H1 (cell line): ENCODE measurements around the gene S100A12. TPM values are rescaled to one million over a fixed set of nuclear protein-coding genes. Genes with fewer than 3 reads are reported as not detected.

Source experiments
- CBX8 ChIP-seq: fragments of 300-800, 300-1000 bp; sonication (generic); IDR thresholded peaks from 2 replicates; pipeline ENCODE4 v1.7.1; 2016; ENCODE audit warnings: low read depth, low read length, borderline replicate concordance
- CEBPB ChIP-seq: IDR thresholded peaks from 2 replicates; pipeline ENCODE4 v1.6.1; 2012; ENCODE audit warnings: low read depth, low read length
- CREB1 ChIP-seq: IDR thresholded peaks from 2 replicates; pipeline ENCODE4 v1.6.1; 2012; ENCODE audit warnings: inconsistent platforms
- MAFK ChIP-seq: IDR thresholded peaks from 2 replicates; pipeline ENCODE4 v1.6.1; 2012; ENCODE audit warnings: low read depth, mild to moderate bottlenecking, improper control_type of control experiment, low read length
- POLR2AphosphoS5 ChIP-seq: IDR thresholded peaks from 2 replicates; pipeline ENCODE4 v1.6.1; 2011; ENCODE audit warnings: low read depth, low read length
- SIN3A ChIP-seq, 2 experiments: IDR thresholded peaks in 1 of 2; conservative IDR thresholded peaks in 1 of 2; 2 replicates each; pipeline ENCODE4 v1.6.1; 2011 to 2012; ENCODE audit warnings: low read length in 2 of 2, improper control_type of control experiment in 1 of 2, low read depth in 1 of 2, mild to moderate bottlenecking in 1 of 2
- SIX5 ChIP-seq: IDR thresholded peaks from 2 replicates; pipeline ENCODE4 v1.6.1; 2011; ENCODE audit warnings: mild to moderate bottlenecking, low read depth, low read length
- polyA plus RNA-seq, 7 experiments: library from polyadenylated mRNA; depleted of rRNA in 3 of 7; stranded (reverse) in 5 of 7; unstranded in 2 of 7; fragments of >200 nt in 5 of 7; fragments of 200-250 nt in 2 of 7; gene quantifications; 1 replicate in 5 of 7; 2 replicates in 1 of 7; 4 replicates in 1 of 7; pipeline versions ENCODE4 v1.2.1 to v1.2.3, GENCODE V29; 2011 to 2013; ENCODE audit warnings: missing spikeins in 2 of 7, mixed read lengths in 2 of 7
- total RNA-seq: library from RNA; stranded (reverse); fragmentation: NEBNext Ultra II Directional; extraction: Animal tissue kit (Norgen Biotek cat#: 25700); gene quantifications from 2 replicates; pipeline ENCODE4 v1.2.1, GENCODE V29; 2021
- TF ChIP-seq, protein P1 (sequence below): IDR thresholded peaks from 2 replicates; pipeline ENCODE4 v1.6.1; 2012; ENCODE audit warnings: low read length, inconsistent platforms

The S100A12 gene
- total and polyA plus RNA-seq, 2 of the 8 experiments (the other 6 are each of a cell fraction or from before 2014, with no cell fraction given): not detected

DNA sequence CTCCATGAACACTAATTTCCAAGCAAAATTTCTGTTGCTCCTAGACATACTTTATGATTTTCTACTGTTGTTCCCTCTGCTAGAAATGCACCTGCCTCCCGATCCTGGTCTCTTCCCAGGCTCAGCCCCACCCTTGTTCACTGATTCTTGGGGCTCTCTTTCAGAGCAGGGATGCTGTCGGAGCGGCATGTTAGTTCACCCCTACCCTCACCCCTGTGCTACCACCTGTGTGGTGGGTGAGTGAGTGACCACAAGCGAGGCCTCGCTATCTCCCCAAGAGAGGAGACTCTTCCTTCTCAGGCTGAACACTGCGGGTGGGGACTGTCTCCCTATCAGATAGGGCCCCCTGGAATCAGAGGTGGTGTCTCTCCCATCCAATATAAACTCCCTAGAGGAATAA, 20.4 kb upstream of the S100A12 start (continued):
- TF ChIP-seq MAFK (no peak), SIX5 (no peak), CREB1 (no peak), POLR2AphosphoS5 (no peak), CEBPB (no peak), SIN3A (conservative IDR thresholded peaks at IDR 0.05 in 1 of 2, IDR thresholded peaks at IDR 0.05 in 1 of 2; ENCODE audit: low read depth in 1 of 2, low read length in 2 of 2) (no peak), CBX8 (no peak)
- TF ChIP-seq, protein P1, sequence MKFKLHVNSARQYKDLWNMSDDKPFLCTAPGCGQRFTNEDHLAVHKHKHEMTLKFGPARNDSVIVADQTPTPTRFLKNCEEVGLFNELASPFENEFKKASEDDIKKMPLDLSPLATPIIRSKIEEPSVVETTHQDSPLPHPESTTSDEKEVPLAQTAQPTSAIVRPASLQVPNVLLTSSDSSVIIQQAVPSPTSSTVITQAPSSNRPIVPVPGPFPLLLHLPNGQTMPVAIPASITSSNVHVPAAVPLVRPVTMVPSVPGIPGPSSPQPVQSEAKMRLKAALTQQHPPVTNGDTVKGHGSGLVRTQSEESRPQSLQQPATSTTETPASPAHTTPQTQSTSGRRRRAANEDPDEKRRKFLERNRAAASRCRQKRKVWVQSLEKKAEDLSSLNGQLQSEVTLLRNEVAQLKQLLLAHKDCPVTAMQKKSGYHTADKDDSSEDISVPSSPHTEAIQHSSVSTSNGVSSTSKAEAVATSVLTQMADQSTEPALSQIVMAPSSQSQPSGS: no peak
